Upper lobe of right lung (tissue), 1 donor: ENCODE measurements around the gene SPAG6. TPM values are rescaled to one million over a fixed set of nuclear protein-coding genes. Genes with fewer than 3 reads are reported as not detected.

ENCODE experiments used
- ATAC-seq: fragments of 200-7000 bp; cut with Tn5 transposase; one replicate; pipeline ENCODE4 v1.9.1; 2020; ENCODE audit warnings: mild to moderate bottlenecking, moderate library complexity
- DNase-seq: peaks from one replicate; pipeline ENCODE4 v3.0.0-alpha.2; 2020
- H3K27ac ChIP-seq: fragments of 200-600 bp; one replicate; pipeline ENCODE4 v1.8.0; 2022
- H3K27me3 ChIP-seq: fragments of 200-600 bp; one replicate; pipeline ENCODE4 v1.8.0; 2022; ENCODE audit warnings: mild to moderate bottlenecking
- H3K36me3 ChIP-seq: fragments of 200-600 bp; one replicate; pipeline ENCODE4 v1.8.0; 2022
- H3K4me1 ChIP-seq: fragments of 200-600 bp; one replicate; pipeline ENCODE4 v1.8.0; 2022
- H3K4me3 ChIP-seq: fragments of 200-600 bp; one replicate; pipeline ENCODE4 v1.8.0; 2022; ENCODE audit warnings: mild to moderate bottlenecking
- H3K9me3 ChIP-seq: fragments of 200-600 bp; one replicate; pipeline ENCODE4 v1.8.0; 2022
- intact Hi-C: fragments of 100-400 bp; cut with DNase I; formaldehyde crosslinking; loops from one replicate; pipeline ENCODE4 v1.11.0; 2022
- total RNA-seq: library from RNA; stranded (reverse); fragmentation: NEBNext Ultra II Directional; extraction: Animal tissue kit (Norgen Biotek cat#: 25700); gene quantifications from one replicate; pipeline ENCODE4 v1.2.1, GENCODE V29; 2021
- TF ChIP-seq, protein P1 (sequence below): fragments of 200-600 bp; IDR thresholded peaks from one replicate; pipeline ENCODE4 v1.8.0; 2022; ENCODE audit warnings: antibody characterized with exemption
- donor health status: DM: no; HTN: yes; CAD: no; lungs with severe emphysema.

Gene SPAG6
- total RNA-seq, 1 donor from 2014 or later: not detected

DNA sequence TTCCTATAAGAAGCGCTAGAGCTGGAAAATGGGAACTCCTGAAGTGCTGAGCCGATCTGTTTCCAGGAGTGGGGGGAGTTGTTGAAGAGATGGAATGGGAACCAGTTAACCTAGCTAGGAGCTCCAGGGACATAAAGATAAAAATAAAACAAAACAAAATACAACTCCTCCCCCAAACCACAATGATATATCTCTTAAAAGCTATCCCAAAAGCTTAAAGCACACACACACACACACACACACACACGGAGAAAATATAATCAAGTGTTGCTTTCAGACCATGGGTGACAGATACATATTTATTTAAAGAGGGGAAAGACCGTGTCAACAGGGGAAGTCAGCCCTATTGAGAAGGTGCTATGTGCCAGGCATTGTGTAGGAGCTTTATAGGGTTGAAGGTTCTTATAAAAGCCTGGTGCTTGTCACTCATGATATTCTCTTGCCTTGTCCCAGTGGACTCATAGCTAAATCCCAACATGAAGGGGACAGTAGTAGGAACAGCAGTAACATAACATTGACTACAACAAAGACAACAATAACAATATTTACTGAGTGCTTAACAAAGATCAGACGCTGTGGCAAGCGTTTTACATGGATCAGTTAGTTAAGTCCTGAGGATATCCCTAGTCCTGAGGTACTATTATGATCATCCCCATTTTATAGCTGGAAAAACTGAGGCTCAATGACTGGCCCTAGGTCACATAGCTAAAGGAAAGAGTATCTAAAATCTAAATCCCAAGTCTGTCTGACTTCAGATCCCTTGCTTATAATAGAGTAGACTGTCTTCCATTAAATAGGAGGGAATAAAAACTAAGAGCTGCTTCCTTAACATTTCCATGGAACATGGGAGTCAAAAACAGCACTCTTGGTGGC is 115.5 kb downstream of the SPAG6 start:
- no peaks in the 10 kb centered on the region for H3K36me3 ChIP-seq
- H3K27me3 ChIP-seq: no peaks in the 10 kb centered on the region
- intact Hi-C loops: no loop called here
- no peaks in the 10 kb centered on the region for H3K9me3 ChIP-seq
- H3K4me1 ChIP-seq: no peaks in the 10 kb centered on the region
- TF ChIP-seq, protein P1, sequence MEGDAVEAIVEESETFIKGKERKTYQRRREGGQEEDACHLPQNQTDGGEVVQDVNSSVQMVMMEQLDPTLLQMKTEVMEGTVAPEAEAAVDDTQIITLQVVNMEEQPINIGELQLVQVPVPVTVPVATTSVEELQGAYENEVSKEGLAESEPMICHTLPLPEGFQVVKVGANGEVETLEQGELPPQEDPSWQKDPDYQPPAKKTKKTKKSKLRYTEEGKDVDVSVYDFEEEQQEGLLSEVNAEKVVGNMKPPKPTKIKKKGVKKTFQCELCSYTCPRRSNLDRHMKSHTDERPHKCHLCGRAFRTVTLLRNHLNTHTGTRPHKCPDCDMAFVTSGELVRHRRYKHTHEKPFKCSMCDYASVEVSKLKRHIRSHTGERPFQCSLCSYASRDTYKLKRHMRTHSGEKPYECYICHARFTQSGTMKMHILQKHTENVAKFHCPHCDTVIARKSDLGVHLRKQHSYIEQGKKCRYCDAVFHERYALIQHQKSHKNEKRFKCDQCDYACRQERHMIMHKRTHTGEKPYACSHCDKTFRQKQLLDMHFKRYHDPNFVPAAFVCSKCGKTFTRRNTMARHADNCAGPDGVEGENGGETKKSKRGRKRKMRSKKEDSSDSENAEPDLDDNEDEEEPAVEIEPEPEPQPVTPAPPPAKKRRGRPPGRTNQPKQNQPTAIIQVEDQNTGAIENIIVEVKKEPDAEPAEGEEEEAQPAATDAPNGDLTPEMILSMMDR: no peak
- no peak overlapping the region for H3K4me3 ChIP-seq
- H3K27ac ChIP-seq: no peak overlapping the region
- no peak for DNase-seq
- no peak for ATAC-seq

DNA sequence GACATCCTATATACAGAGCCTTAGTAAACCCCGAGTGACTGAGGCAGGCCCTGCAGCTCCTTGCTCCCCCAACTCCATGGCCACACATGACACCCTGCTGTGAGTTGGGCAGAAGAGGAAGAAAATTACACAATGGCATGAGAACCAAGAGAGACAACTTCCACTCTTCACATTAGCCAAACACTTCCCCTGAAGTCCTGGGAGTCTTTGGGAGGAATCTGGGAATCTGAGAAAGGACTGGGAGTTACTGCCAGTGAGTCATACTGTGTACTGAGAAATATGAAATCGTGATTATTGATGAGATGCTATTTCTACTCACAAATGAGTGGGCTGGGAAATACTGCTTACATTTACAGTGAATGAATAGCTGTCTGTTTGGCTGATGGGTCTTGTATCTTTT is 116.6 kb downstream of the SPAG6 start:
- H3K4me3 ChIP-seq: no peak overlapping the region
- H3K4me1 ChIP-seq: no peaks in the 10 kb centered on the region
- intact Hi-C loops: no loop called here
- ATAC-seq (no peak), DNase-seq (no peak)
- H3K9me3 ChIP-seq: no peaks in the 10 kb centered on the region
- TF ChIP-seq, protein P1: no peak
- no peak overlapping the region for H3K27ac ChIP-seq
- H3K27me3 ChIP-seq: no peaks in the 10 kb centered on the region
- no peaks in the 10 kb centered on the region for H3K36me3 ChIP-seq

DNA sequence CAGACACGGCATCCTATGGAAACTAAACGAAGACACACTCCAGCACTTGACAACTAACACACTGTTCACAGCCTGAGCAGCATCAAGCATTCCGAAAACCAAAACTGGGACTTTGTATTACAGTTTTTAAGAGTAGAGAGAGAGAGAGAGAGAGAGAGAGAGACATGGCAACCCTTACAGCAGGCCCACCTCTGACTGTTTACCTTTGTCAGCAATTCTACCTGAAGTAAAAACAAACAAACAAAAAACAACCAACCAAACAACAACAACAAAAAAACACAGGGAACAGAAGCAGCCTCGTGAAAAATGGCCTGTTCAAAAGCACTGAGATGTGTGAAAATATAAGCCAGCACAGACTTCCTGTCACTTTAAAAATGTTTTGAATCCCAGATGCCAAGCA is 118.0 kb downstream of the SPAG6 start:
- Histone ChIP-seq H3K4me3 (no peak overlapping the region), H3K27ac (no peak overlapping the region), H3K36me3 (no peaks in the 10 kb centered on the region), H3K27me3 (no peaks in the 10 kb centered on the region), H3K4me1 (no peaks in the 10 kb centered on the region), H3K9me3 (no peaks in the 10 kb centered on the region)
- DNase-seq (no peak), ATAC-seq (no peak)
- intact Hi-C loops: no loop called here
- TF ChIP-seq, protein P1: no peak

DNA sequence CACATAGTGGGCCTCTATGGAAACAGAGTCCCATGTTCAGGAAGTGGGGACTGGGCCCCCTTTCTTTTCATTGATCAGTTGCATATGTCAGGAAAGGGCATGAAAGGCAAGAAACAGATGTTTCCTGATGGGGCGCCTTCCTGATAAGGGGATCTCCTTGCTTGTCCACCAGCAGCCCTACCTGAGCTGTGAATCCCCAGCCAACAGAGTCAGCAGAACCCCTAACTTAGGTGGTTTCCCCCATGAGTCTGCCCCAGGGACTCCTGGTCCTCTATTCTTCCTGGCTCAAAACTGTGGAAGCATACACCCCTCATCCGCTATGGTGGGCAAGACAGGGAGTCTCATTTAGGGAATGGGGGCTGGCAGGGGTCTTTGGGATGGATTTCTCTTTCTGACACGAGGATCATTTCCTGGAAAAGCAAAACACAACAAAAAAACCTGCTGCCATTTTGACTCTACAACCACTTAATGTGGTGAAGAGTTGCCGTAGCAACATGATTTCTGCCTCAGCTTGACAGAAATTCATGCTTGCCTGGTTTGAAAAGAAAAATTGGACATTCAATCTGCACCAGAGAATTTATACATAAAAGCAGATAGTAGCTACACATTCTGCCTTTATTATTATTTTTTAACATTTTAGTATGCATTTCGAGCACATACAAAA is 119.8 kb downstream of the SPAG6 start:
- TF ChIP-seq, protein P1: no peak
- Histone ChIP-seq H3K27me3 (no peaks in the 10 kb centered on the region), H3K9me3 (no peaks in the 10 kb centered on the region), H3K4me1 (no peaks in the 10 kb centered on the region), H3K27ac (no peak overlapping the region), H3K36me3 (no peaks in the 10 kb centered on the region), H3K4me3 (no peak overlapping the region)
- intact Hi-C loops: no loop called here
- ATAC-seq: no peak
- DNase-seq: no peak

DNA sequence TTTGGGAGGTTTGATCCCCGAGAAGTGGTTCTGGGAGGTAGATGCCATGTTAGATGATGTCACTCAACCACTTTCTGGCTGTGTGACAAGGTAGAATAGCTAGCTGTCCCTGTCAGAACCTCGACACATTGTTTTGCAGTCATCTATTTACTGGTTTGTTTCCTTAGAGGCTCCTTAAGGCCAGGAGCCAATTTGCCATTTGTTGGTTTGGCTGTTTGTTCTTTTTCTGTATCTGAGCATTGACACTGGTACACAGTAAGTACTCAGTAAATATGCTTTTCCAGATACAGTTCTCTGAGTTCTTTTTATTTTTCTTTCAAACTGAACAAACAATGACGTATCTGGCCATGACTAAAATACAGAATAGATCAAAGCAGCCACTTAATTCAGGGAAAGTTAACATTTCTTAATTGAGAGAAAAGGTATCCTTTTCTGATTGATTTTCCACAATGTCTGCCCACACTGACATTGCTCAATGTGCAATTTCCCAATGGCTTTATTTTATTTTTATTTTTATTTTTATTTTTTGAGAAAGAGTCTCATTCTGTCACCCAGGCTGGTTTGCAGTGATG is 121.6 kb downstream of the SPAG6 start:
- ATAC-seq: no peak
- intact Hi-C loops: no loop called here
- Histone ChIP-seq H3K9me3 (no peaks in the 10 kb centered on the region), H3K36me3 (no peaks in the 10 kb centered on the region), H3K27ac (no peak overlapping the region), H3K4me1 (no peaks in the 10 kb centered on the region), H3K4me3 (no peak overlapping the region), H3K27me3 (peaks cover 6% of the 10 kb centered on the region)
- no peak for DNase-seq
- TF ChIP-seq, protein P1: no peak

Other genes with a start within 250 kb of the SPAG6 start
- not detected for gene EBLN1, start 127.5 kb upstream of the SPAG6 start, total RNA-seq
- gene COMMD3, start 29.1 kb upstream of the SPAG6 start, total RNA-seq: 44.8 TPM
- gene BMI1, start 24.4 kb upstream of the SPAG6 start, total RNA-seq: 50.9 TPM